SIG-M5 (cell line): ENCODE data around the gene MFSD2B.
"Not testable (repeated sequence)": the region's sequence is repeated elsewhere in the genome, so short reads cannot be mapped to it uniquely, and the experiment has no call there.

Experiments
- DNase-seq: peaks from one replicate; lab custom pipeline; 2025; lab: John Stamatoyannopoulos, UW

MFSD2B gene

GRCh38 chr2:24009680-24010476 is at the start of gene MFSD2B:
Gene MFSD2B (plus strand): TSS chr2:24010085. CDS start chr2:24010097, 12 bp downstream.
- DNase-seq: no peak

GRCh38 chr2:23967846-23968245 is 42.0 kb upstream of the MFSD2B start:
- no peak for DNase-seq

- no peak for DNase-seq
Observed at GRCh38 chr2:23976883-23977282, 33.0 kb upstream of the MFSD2B start.

- DNase-seq: no peak
Observed at GRCh38 chr2:23988371-23988770, 21.5 kb upstream of the MFSD2B start.

- DNase-seq: no peak
Observed at GRCh38 chr2:23992931-23993330, 17.0 kb upstream of the MFSD2B start.

- no peak for DNase-seq
Observed at GRCh38 chr2:23993736-23994269, 16.1 kb upstream of the MFSD2B start.

GRCh38 chr2:23994567-23994966 is 15.3 kb upstream of the MFSD2B start:
- DNase-seq: no peak

GRCh38 chr2:24007693-24008092 is 2.2 kb upstream of the MFSD2B start:
- DNase-seq: no peak

GRCh38 chr2:24008672-24009366 is 1.1 kb upstream of the MFSD2B start:
- no peak for DNase-seq

- DNase-seq: no peak
Observed at GRCh38 chr2:24009367-24009679, 562 bp upstream of the MFSD2B start.

GRCh38 chr2:24010477-24011249 is 778 bp downstream of the MFSD2B start:
- DNase-seq: no peak

- no peak for DNase-seq
Observed at GRCh38 chr2:24011250-24012104, 1.6 kb downstream of the MFSD2B start.

GRCh38 chr2:24012521-24013188 is 2.8 kb downstream of the MFSD2B start:
- no peak for DNase-seq

GRCh38 chr2:24014902-24015301 is 5.0 kb downstream of the MFSD2B start:
- DNase-seq: not testable (repeated sequence)

- DNase-seq: no peak
Observed at GRCh38 chr2:24015562-24016375, 5.9 kb downstream of the MFSD2B start.

- DNase-seq: no peak
Observed at GRCh38 chr2:24016376-24016761, 6.5 kb downstream of the MFSD2B start.

- DNase-seq: no peak
Observed at GRCh38 chr2:24016853-24017703, 7.2 kb downstream of the MFSD2B start.

GRCh38 chr2:24017711-24018110 is 7.8 kb downstream of the MFSD2B start:
- DNase-seq: no peak

GRCh38 chr2:24018241-24018640 is 8.4 kb downstream of the MFSD2B start:
- DNase-seq: no peak
